GM19239 (cell line): ENCODE data around the gene DCLRE1A.
"Not testable (repeated sequence)": the region's sequence is repeated elsewhere in the genome, so short reads cannot be mapped to it uniquely, and the experiment has no call there.

Source experiments
- DNase-seq: peaks from one replicate; pipeline ENCODE4 v3.0.0; 2011; ENCODE audit warnings: low spot score; ENCODE audit not compliant: insufficient read length
- FAIRE-seq: peaks from 2 replicates; lab custom pipeline; 2011; peaks lifted over from hg19 to GRCh38; lab: Jason Lieb, UNC

The DCLRE1A gene

DNA sequence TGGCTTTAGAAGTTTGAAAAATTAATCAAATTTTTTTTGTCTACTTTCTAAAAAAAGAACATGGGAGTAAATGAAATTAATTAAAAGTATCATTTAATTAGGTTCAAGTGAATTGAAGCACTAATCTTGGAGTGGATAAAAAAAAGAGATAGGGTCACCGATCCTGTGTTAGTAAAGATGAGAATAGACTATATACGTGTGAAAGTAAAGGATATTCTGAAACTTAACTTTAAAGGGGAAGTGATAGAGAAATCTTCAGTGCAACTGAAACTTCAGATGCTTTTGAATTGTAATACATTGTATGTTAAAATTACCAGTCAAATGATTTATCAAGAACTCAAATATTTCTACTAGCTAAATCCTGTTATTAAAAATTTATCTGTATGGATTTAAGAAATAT, 5.4 kb upstream of the DCLRE1A start:
- no peak for DNase-seq
- FAIRE-seq: no peak

GRCh38 chr10:113858541-113858940, 4.7 kb upstream of the DCLRE1A start:
- peak; percentile 56 for FAIRE-seq
- DNase-seq: no peak

GRCh38 chr10:113857210-113857609, 3.3 kb upstream of the DCLRE1A start:
- no peak for DNase-seq
- peak; percentile 54 for FAIRE-seq

DNA sequence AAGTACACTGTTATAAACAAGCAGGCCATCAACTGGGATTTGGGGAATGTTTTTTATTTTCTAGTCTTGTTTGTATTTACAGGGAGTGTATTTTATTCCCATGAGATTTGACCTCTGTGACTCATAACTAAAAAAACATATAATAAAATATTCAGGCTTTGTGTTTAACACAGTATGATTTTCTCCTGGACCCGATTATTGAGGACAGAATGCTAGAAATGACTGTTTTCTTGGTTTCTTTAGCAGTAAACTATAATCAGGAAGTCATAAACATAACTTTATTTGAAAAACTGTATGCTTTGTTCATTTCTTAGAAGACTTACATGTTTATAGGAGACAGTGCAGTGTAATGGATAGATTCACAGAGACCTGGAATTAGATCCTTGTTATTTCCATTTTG, 2.7 kb upstream of the DCLRE1A start:
- DNase-seq (no peak), FAIRE-seq (peak; percentile 48)

- peak; percentile 47 for FAIRE-seq
- DNase-seq: no peak
These were observed 1.1 kb upstream of the DCLRE1A start for GRCh38 chr10:113854761-113855588.

DNA sequence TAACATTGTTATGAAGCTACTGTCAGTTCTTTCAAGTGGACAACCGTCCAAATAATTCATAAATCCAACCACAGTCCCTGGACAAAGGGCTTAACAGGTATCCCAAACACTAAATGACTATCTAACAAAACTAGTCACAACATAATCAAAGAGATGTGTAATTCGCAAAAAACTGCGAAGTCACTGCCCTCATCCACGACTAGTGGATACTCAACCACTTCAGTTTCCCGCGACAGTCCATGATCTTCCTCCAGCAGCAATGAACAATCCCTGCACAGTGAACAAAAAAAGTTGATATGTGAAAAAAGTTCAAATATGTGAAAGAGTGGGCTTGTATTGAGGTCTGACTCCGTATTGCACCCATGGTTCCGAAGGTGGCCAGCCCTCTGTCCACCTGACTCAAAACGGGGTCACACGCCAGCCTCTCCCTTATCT, 287 bp downstream of the DCLRE1A start:
- DNase-seq (no peak), FAIRE-seq (no peak)

GRCh38 chr10:113849946-113850345, 3.9 kb downstream of the DCLRE1A start:
- DNase-seq (no peak), FAIRE-seq (no peak)

- DNase-seq (no peak), FAIRE-seq (no peak)
These were observed 4.6 kb downstream of the DCLRE1A start for GRCh38 chr10:113849140-113849803.

GRCh38 chr10:113846036-113846435, 7.8 kb downstream of the DCLRE1A start:
- peak; percentile 76 for FAIRE-seq
- no peak for DNase-seq

- DNase-seq (no peak), FAIRE-seq (peak; percentile 61)
These were observed 9.9 kb downstream of the DCLRE1A start for GRCh38 chr10:113843972-113844485.

DNA sequence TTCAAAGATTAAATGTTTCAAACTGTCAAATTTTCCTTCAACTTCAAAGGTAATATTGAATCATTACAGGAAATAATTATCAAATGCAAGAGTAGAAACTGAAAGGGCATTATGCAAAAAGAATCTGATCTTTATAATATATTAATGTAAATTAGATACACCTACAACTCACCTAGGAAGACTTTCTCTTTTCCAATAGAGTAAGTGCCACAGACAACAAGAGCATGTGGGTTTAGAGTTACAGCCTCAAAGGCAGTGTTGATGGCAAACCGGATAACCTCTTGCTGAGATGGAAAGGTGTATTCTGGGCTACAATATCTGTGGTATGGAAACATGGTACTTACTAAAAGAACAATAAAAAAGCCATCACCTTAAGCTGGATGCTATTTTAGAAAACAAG, 11.7 kb downstream of the DCLRE1A start:
- FAIRE-seq (peak; percentile 49), DNase-seq (no peak)

- not testable (repeated sequence) for FAIRE-seq, DNase-seq
These were observed 25.3 kb downstream of the DCLRE1A start for GRCh38 chr10:113828567-113828966.

- FAIRE-seq (no peak), DNase-seq (no peak)
These were observed 28.1 kb downstream of the DCLRE1A start for GRCh38 chr10:113825791-113826190.

DNA sequence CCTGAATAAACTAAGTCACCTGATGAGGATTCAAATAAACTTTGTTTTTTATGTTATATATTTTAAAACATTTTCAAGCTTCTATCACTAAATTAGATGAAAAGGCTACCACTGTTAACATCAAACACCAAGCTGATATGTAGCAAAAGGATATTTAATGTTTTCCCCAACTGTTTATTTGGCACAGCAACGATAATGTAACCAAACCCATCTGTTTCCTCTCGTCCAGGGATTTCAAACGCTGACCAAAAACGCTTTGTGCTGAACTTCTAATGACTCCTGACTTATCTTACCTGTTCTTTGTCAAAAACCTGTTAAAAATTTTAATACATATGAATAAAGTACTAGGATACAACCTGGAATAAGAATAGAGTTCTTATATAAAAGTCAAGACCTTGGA, 30.5 kb downstream of the DCLRE1A start:
- FAIRE-seq (no peak), DNase-seq (no peak)

DNA sequence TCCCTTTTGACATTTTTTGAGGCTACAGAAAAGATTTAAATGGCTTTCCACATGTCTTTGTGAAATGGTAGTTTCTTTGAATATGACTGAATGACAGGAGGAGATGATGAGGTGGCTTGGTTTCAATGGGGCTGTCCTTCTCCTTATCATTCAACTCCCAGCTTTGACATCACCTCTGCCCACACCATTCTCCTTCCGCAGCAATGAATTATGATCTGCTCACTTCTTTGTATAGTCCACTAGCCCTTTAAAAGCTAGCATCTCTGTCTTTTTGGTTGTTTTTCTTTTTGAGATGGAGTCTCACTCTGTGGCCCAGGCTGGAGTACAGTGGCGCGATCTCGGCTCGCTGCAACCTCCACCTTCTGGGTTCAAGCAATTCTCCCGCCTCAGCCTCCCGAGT, 31.7 kb downstream of the DCLRE1A start:
- FAIRE-seq (no peak), DNase-seq (no peak)

GRCh38 chr10:113821306-113821705, 32.6 kb downstream of the DCLRE1A start:
- not testable (repeated sequence) for DNase-seq, FAIRE-seq

DNA sequence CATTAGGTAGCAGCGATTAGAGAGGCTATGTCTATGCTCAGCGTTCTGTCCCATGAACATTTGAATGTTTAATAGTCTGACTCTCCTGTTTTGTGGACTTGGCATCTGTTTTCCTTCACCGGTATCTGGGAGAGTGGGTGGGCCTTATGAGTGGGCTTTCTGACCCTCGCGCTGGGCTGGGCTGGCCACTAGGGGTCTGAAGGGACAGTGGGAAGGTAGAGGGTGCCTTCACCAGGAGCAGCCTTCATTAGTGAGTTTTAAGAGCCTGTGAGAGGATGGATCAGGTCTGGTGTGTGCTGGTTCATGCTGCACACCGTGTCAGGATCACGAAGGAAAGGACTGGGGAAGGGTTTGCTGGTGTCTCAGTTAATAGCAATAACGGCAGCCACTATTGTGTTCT, 33.4 kb downstream of the DCLRE1A start:
- no peak for FAIRE-seq
- no peak for DNase-seq

GRCh38 chr10:113819989-113820388, 33.9 kb downstream of the DCLRE1A start:
- FAIRE-seq (no peak), DNase-seq (no peak)

DNA sequence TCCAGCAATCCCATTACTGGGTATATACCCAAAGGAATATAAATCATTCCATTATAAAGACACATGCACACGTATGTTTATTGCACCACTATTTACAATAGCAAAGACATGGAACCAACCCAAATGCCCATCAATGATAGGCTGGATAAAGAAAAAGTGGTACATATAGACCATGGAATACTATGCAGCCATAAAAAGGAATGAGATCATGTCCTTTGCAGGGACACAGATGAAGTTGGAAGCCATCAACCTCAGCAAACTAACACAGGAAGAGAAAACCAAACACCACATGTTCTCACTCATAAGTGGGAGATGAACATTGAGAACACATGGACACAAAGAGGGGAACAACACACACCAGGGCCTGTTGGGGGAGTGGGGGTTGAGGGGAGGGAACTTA, 39.2 kb downstream of the DCLRE1A start:
- DNase-seq, FAIRE-seq: not testable (repeated sequence)

DNA sequence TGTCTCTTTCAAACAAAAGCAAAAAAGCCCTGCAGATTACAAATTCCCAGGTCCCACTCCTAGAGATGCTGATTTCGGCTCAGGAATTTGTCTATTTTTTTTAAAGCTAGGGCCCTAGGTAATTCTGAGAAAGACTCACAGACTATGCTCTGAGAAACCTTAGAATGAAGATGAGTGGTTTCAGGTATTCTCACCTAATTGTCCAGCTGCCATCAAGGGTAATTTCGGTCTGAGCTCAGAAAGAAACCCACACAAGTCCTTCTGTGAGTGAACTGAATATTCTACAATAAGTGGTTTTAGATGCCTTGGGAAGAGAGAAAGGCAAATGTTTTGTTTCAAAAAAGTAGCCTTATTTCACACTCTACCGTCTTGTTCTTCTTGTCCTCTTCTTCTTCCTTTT, 45.7 kb downstream of the DCLRE1A start:
- FAIRE-seq: no peak

DNA sequence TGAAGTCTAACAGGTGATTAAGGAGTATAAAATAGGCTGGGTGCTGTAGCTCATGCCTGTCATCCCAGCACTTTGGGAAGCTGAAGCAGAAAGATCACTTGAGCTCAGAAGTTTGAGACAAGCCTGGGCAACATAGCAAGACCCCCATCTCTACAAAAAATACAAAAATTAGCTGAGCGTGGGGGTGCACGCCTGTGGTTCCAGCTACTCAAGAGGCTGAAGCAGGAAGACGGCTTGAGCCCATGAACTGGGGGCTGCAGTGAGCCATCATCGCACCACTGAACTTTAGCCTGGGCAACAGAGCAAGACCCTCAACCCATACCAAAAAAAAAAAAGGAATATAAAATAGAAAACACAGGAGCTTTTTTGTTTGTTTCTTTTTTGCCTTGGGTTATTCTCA, 47.4 kb downstream of the DCLRE1A start:
- DNase-seq: no peak
- no peak for FAIRE-seq

More for the DNA sequence above, 45.7 kb downstream of the DCLRE1A start:
- DNase-seq: no peak
